AG09319 (cell line): ENCODE measurements around the gene CHD9.

Experiments used
- DNase-seq: peaks from one replicate; pipeline ENCODE4 v3.0.0-alpha.2; 2010; ENCODE audit warnings: low read depth; ENCODE audit errors: extremely low read depth
- CTCF ChIP-seq: IDR thresholded peaks from 2 replicates; pipeline ENCODE4 v1.5.1; 2011; ENCODE audit warnings: low read depth, mild to moderate bottlenecking, inconsistent platforms, low read length, moderate library complexity

CHD9 gene

GRCh38 chr16:53356478-53357207, 301.9 kb downstream of the CHD9 start:
- no peak for TF ChIP-seq CTCF
- DNase-seq, result no peak

GRCh38 chr16:53357208-53357586, 302.4 kb downstream of the CHD9 start:
- DNase-seq, result no peak
- TF ChIP-seq CTCF, result no peak

GRCh38 chr16:53357955-53358354, 303.2 kb downstream of the CHD9 start:
- TF ChIP-seq CTCF, result no peak
- no peak for DNase-seq

GRCh38 chr16:53358884-53359283, 304.1 kb downstream of the CHD9 start:
- TF ChIP-seq CTCF, result no peak
- DNase-seq, result no peak

- DNase-seq, result no peak
- TF ChIP-seq CTCF, result no peak
These were observed 315.1 kb downstream of the CHD9 start for GRCh38 chr16:53369921-53370320.

GRCh38 chr16:53370827-53371226, 316.0 kb downstream of the CHD9 start:
- TF ChIP-seq CTCF, result no peak
- no peak for DNase-seq

GRCh38 chr16:53372992-53373871, 318.4 kb downstream of the CHD9 start:
- TF ChIP-seq CTCF, result no peak

More at GRCh38 chr16:53372992-53373871, 318.4 kb downstream of the CHD9 start:
- DNase-seq, result no peak
